Measurements from ENCODE around the gene ATP8B2.
"Not testable (repeated sequence)": the region's sequence is repeated elsewhere in the genome, so short reads cannot be mapped to it uniquely, and the experiment has no call there.

The ATP8B2 gene

DNA sequence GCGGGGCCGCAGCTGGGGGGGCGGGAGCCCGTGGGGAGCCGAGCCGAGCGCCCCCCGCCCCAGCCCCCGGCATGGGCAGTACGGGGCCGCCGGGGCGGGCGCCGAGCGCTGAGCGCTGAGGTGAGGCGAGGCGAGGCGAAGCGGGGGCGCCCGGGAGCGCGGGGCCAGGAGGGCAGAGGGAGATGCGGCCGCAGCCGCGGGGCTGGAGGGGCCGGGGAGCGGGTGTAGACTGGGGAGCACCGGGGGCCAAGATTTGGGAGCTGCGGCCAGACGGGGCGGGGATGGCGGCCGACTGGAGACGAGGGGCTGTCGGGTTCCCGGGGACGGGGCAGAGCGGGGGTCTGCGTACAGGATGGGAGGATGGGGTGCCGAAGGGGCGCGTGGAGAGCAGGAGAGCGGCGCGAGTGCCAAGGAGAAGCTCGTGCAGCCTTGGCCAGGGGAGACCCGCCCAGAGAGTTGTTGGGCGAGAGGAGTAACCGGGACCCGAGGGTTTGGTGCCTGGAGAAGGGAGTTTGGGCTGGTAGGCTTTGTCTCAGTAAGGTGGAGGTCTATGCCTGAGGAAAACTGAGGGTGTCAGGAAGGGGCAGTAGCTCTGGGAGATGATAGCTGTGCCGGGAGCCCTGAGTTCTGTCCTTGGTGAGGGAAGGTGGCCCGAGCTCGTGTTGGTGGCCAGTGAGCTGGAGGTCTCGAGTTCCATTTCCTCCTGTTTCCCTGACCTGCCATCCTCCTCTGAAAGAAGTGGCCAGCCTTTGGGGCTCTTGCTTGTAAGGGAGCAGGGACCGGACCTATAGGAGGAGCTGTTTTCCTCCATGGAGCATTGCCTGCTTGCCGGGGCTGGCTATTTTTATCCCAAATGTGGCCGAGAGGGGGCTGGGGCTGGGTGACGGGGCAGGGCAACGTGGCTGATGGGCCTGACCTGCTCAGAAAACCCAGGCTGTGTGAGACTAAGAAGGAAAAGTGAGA is 539 bp downstream of the ATP8B2 start:
- peak in 41 of 51 donors; percentile 2 to 73 (median 39) for DNase-seq

DNA sequence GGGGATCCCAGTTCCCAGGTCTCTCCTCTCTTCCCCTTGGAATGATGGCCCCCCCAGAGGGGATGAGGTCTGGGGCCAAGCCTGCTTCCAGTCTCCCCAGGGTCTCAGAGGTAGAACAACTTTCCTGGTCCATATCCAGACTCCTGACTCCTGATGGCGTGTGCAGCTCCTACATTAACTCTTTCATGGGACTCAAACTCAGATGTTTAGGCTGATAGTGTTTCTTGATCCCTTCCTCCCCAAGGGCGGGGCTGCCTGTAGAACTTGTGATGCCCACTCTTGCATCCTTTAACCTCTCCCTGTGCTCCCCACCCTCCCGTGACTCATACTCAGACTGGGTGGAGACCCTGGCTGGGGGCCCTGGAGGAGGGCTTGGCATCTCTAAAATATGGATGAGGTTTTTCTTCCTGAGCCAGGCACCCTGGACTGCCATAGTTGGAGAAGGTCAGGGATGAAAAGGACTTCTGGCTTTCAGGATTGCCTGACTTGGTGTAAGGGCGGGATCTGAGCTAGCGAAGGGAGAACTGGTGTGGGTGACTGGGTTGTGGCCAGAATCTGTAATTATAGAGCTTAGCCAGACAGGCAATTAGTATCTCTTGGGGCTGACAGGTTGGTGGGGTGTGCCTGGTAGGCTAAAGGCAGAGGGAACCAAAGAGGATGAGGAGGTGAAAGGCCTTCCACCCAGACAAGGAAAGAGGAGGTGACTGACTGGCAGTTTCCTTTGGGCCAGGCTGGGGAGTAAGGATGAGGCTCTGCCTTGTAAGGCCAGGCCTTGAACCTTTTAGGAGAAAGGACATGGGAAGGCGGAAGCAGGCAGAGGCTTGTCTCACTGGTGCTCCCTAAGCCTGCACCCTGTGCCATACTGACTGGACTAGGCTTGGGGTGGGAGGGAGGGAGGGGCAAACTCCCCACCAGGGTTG is 1.5 kb downstream of the ATP8B2 start:
- peak in 5 of 51 donors; percentile 2 to 38 (median 25) for DNase-seq

GRCh38 chr1:154327466-154328317 is 2.4 kb downstream of the ATP8B2 start:
- DNase-seq: peak in 1 of 51 donors; percentile 34

- peak in 49 of 51 donors; percentile 27 to 91 (median 77) for DNase-seq
Measured at GRCh38 chr1:154328318-154329151, 3.2 kb downstream of the ATP8B2 start.

GRCh38 chr1:154329152-154329521 is 3.8 kb downstream of the ATP8B2 start:
- peak in 4 of 51 donors; percentile 41 to 71 (median 44) for DNase-seq

- DNase-seq: peak in 19 of 51 donors; percentile 4 to 69 (median 23)
Measured at GRCh38 chr1:154329551-154330131, 4.3 kb downstream of the ATP8B2 start.

DNA sequence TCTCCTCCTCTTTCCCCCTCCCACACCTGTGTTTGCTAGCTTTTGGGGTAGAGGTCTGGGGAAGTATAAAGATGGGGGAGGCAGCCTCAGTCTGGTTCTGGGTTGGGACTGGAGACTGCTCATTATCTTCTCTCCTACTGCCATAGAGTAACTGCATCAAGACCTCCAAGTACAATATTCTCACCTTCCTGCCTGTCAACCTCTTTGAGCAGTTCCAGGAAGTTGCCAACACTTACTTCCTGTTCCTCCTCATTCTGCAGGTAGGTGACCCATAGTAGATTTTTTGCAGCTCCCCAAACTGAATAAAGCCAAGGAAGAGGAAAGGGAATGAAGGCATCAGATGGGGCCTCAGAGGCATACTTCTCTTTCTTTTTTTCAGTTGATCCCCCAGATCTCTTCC is 5.3 kb downstream of the ATP8B2 start:
- DNase-seq: no peak

DNA sequence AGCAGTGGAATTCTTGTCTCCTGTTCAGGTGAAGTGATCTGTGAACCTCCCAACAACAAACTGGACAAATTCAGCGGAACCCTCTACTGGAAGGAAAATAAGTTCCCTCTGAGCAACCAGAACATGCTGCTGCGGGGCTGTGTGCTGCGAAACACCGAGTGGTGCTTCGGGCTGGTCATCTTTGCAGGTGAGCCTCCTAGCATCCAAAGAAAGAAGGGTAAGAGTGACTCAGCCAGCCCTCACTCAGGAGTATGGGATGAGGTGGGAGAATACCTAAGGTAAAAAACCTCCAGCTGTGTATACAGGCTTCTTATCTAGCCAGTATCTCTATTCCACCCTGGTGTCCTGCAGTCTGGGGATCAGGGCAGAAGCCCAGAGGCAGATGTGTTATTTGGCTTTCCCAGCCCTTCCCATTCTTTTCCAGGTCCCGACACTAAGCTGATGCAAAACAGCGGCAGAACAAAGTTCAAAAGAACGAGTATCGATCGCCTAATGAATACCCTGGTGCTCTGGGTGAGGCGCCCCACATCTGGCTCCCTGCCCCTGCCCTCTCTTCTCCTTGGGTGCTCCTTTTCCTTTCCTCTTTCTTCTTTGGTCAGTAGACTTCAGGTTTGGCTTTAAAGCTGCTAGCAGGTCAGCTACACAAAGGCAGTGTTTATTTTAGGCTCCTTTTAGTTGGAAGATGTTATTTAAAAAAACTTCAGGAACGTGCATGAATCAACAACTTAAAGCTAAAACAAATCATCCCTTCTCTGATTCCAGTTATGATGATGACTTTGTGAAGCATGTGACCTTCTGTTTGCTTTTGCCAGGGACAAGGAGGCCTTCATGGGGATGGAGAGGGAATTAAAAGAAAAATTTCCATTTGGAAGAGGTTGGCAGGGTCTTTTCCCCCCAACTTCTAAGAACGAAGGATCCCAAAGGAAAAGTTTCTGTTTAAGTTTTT is 9.0 kb downstream of the ATP8B2 start:
- DNase-seq: no peak

- peak in 46 of 51 donors; percentile 6 to 80 (median 48) for DNase-seq
Measured at GRCh38 chr1:154335025-154335714, 9.8 kb downstream of the ATP8B2 start.

DNA sequence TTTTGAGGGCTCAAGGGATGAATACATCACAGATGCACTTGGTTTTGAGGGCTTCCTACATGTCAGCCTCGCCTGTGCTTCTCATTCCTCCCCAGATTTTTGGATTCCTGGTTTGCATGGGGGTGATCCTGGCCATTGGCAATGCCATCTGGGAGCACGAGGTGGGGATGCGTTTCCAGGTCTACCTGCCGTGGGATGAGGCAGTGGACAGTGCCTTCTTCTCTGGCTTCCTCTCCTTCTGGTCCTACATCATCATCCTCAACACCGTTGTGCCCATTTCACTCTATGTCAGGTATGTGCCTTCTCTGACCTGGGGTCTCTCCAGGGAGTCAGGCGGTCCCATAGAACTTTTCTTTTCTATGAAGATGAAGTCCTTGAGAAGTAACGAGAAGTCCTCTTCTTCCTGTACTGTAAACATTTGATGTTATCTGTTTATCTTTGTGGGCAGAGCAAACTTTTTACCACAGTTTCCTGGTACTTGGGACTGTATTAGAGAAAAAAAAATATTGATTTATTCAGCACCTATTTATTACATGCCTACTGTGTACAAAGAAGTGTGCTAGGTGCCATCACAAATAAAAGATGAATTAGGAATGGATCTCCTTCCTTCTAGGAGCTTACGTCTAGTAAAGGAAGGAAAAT is 12.0 kb downstream of the ATP8B2 start:
- no peak for DNase-seq

DNA sequence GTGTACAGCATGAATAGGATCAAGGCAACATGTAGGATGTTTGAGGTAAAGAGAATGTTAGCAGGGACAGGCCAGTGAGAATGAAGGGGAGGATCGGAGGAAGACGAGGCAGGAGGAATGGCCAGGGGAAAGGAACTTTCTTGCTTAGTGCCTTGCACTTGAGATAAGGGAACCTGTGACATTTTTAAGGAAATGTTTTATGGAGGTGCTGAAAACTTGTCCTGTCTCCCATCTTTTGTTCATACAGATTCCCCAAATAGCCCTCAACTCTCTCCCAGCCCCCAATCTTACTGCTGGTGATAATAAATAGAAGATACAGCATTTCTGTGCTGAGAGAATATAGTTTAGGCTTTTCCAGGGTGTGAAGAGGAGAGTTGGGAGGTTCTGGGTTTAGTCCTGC is 13.6 kb downstream of the ATP8B2 start:
- no peak for DNase-seq

GRCh38 chr1:154341366-154341765 is 16.0 kb downstream of the ATP8B2 start:
- DNase-seq: not testable (repeated sequence)

- peak in 1 of 51 donors; percentile 29 for DNase-seq
Measured at GRCh38 chr1:154342132-154342531, 16.8 kb downstream of the ATP8B2 start.

DNA sequence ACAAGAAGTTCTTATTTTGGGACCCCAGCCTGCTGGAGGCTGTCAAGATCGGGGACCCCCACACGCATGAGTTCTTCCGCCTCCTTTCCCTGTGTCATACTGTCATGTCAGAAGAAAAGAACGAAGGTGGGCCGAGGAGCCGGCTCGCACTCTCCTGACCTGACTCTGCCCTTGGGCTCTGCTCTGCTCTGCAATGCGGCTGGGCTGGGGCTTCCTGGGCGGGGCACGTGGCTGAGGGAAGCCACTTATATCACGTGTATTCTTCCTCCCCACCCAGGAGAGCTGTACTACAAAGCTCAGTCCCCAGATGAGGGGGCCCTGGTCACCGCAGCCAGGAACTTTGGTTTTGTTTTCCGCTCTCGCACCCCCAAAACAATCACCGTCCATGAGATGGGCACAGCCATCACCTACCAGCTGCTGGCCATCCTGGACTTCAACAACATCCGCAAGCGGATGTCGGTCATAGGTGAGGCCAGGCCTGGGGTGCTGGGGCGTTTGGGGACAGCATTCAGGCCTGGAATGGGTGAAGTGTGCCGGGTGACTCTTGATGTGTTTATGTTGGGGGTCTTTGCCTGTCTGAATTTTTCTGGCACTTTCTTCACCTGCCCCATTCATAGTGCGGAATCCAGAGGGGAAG is 17.6 kb downstream of the ATP8B2 start:
- no peak for DNase-seq

DNA sequence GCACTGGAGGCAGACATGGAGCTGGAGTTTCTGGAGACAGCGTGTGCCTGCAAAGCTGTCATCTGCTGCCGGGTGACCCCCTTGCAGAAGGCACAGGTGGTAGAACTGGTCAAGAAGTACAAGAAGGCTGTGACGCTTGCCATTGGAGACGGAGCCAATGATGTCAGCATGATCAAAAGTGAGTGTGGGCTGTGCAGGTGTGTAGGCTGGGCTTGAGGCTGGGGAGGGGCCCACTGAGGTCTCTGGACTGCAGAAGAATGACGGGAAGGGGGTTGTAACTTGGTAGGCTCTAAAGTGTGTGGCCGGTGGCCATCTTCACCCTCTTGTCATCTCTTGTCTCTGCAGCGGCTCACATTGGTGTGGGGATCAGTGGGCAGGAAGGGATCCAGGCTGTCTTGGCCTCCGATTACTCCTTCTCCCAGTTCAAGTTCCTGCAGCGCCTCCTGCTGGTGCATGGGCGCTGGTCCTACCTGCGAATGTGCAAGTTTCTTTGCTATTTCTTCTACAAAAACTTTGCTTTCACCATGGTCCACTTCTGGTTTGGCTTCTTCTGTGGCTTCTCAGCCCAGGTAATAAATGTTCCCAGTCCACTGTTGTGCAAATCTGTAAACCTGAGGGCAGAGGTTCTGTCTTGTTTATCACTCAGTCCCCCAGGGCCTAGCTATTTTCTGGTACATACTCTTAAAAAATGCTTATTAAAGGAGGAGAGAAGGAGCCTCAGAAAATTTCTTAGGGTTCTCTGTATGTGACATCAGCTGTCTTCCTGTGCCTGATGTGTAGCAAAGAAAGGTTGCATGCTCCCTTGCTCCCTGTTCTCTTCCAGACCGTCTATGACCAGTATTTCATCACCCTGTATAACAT is 19.9 kb downstream of the ATP8B2 start:
- peak in 2 of 51 donors; percentile 6 to 10 for DNase-seq
